ENCODE data around the gene IP6K1. TPM values are rescaled to one million over a fixed set of nuclear protein-coding genes. Genes with fewer than 3 reads are reported as not detected.

Gene IP6K1
- total RNA-seq, 2 experiments from 2014 or later = 27.4 to 30.9 TPM

DNA sequence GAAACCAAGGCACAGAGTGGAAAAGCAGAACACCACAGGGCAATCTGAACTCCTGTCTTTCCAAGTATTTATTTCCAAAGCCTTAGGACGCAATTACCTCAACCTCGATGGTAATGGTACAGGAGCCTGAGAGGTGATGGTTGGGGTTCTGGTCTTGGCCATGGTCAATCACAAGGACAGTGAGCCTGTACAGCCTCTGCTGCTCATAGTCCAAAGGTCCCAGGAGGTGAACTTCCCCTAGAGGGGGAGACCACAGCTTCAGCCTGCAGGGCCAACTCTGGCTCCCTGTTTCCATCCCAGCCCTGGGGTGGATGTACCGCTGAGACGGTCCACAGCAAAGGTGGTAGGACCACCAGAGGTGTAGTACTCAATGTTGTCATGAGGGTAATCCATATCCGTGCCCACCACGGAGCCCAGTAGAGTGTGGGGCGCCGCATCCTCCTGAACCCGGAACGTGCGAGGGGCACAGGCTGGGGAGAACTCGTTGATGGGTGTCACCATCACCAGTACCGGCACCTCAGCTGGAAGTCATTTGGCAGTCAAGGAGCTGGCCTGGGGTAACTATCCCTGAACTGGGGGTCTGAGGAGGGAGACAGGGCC lies 7.2 kb upstream of the IP6K1 start:
- ChIA-PET POLR2A (no interaction called here), CTCF (ENCODE audit: unreplicated experiment) (no interaction called here)
- TF ChIP-seq, protein P1, sequence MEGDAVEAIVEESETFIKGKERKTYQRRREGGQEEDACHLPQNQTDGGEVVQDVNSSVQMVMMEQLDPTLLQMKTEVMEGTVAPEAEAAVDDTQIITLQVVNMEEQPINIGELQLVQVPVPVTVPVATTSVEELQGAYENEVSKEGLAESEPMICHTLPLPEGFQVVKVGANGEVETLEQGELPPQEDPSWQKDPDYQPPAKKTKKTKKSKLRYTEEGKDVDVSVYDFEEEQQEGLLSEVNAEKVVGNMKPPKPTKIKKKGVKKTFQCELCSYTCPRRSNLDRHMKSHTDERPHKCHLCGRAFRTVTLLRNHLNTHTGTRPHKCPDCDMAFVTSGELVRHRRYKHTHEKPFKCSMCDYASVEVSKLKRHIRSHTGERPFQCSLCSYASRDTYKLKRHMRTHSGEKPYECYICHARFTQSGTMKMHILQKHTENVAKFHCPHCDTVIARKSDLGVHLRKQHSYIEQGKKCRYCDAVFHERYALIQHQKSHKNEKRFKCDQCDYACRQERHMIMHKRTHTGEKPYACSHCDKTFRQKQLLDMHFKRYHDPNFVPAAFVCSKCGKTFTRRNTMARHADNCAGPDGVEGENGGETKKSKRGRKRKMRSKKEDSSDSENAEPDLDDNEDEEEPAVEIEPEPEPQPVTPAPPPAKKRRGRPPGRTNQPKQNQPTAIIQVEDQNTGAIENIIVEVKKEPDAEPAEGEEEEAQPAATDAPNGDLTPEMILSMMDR (conservative IDR thresholded peaks at IDR 0.05; ENCODE audit: low read length) = no peak
- no peak for TF ChIP-seq EZH2phosphoT487 (IDR thresholded peaks at IDR 0.05; ENCODE audit: borderline replicate concordance, low read depth, low read length)
- no peak for DNase-seq (ENCODE audit: low spot score)
- intact Hi-C loops (cut with micrococcal nuclease; ENCODE audit: unreplicated experiment) = no loop called here
- Histone ChIP-seq H3K79me2 (ENCODE audit: insufficient read depth, low read depth, low read length) (no peaks in the 10 kb centered on the region), H3K27ac (ENCODE audit: low read depth, low read length, poor library complexity, severe bottlenecking) (no peak overlapping the region), H4K20me1 (ENCODE audit: insufficient read depth, low read length) (no peaks in the 10 kb centered on the region), H3K4me3 (ENCODE audit: low read depth, low read length, poor library complexity, severe bottlenecking) (no peak overlapping the region), H3K9me2 (ENCODE audit: insufficient read depth, low read length) (no peaks in the 10 kb centered on the region), H3K4me2 (ENCODE audit: low read length) (no peak overlapping the region), H2AFZ (ENCODE audit: low read length) (no peak overlapping the region), H3K4me1 (ENCODE audit: insufficient read depth, low read length, poor library complexity, severe bottlenecking) (peaks cover 15% of the 10 kb centered on the region), H3K9me3 (ENCODE audit: low read length) (no peaks in the 10 kb centered on the region), H3K36me3 (ENCODE audit: insufficient read depth, low read length) (no peaks in the 10 kb centered on the region)
- BruUV-seq (replicated peaks) = no TSS peak

GRCh38 chr3:49792371-49793150 lies 6.2 kb upstream of the IP6K1 start:
- Histone ChIP-seq H3K4me1 (ENCODE audit: insufficient read depth, low read length, poor library complexity, severe bottlenecking) (peaks cover 16% of the 10 kb centered on the region), H3K9me3 (ENCODE audit: low read length) (no peaks in the 10 kb centered on the region), H3K9me2 (ENCODE audit: insufficient read depth, low read length) (no peaks in the 10 kb centered on the region), H3K27ac (ENCODE audit: low read depth, low read length, poor library complexity, severe bottlenecking) (no peak overlapping the region), H3K4me3 (ENCODE audit: low read depth, low read length, poor library complexity, severe bottlenecking) (no peak overlapping the region), H3K36me3 (ENCODE audit: insufficient read depth, low read length) (no peaks in the 10 kb centered on the region), H3K79me2 (ENCODE audit: insufficient read depth, low read depth, low read length) (no peaks in the 10 kb centered on the region), H3K4me2 (ENCODE audit: low read length) (no peak overlapping the region), H2AFZ (ENCODE audit: low read length) (no peak overlapping the region), H4K20me1 (ENCODE audit: insufficient read depth, low read length) (no peaks in the 10 kb centered on the region)
- POLR2A ChIA-PET = no interaction called here
- TF ChIP-seq, protein P1 (conservative IDR thresholded peaks at IDR 0.05; ENCODE audit: low read length) = no peak
- no peak for TF ChIP-seq EZH2phosphoT487 (IDR thresholded peaks at IDR 0.05; ENCODE audit: borderline replicate concordance, low read depth, low read length)
- no TSS peak for BruUV-seq (replicated peaks)
- DNase-seq (ENCODE audit: low spot score) = no peak
- intact Hi-C loops (cut with micrococcal nuclease; ENCODE audit: unreplicated experiment) = no loop called here
- CTCF ChIA-PET (ENCODE audit: unreplicated experiment) = no interaction called here

GRCh38 chr3:49791571-49791970 lies 5.2 kb upstream of the IP6K1 start:
- no peaks in the 10 kb centered on the region for H3K9me2 ChIP-seq (ENCODE audit: insufficient read depth, low read length)
- peaks cover 25% of the 10 kb centered on the region for H3K4me1 ChIP-seq (ENCODE audit: insufficient read depth, low read length, poor library complexity, severe bottlenecking)
- ChIA-PET POLR2A (no interaction called here), CTCF (ENCODE audit: unreplicated experiment) (no interaction called here)
- TF ChIP-seq, protein P1 (conservative IDR thresholded peaks at IDR 0.05; ENCODE audit: low read length) = no peak
- no peak for TF ChIP-seq EZH2phosphoT487 (IDR thresholded peaks at IDR 0.05; ENCODE audit: borderline replicate concordance, low read depth, low read length)
- intact Hi-C loops (cut with micrococcal nuclease; ENCODE audit: unreplicated experiment) = no loop called here
- no peaks in the 10 kb centered on the region for H3K79me2 ChIP-seq (ENCODE audit: insufficient read depth, low read depth, low read length)
- no peaks in the 10 kb centered on the region for H3K9me3 ChIP-seq (ENCODE audit: low read length)
- no peak for DNase-seq (ENCODE audit: low spot score)
- no peaks in the 10 kb centered on the region for H4K20me1 ChIP-seq (ENCODE audit: insufficient read depth, low read length)
- H3K27ac ChIP-seq (ENCODE audit: low read depth, low read length, poor library complexity, severe bottlenecking) = no peak overlapping the region
- no peak overlapping the region for H3K4me2 ChIP-seq (ENCODE audit: low read length)
- no peaks in the 10 kb centered on the region for H3K36me3 ChIP-seq (ENCODE audit: insufficient read depth, low read length)
- H2AFZ ChIP-seq (ENCODE audit: low read length) = no peak overlapping the region
- no TSS peak for BruUV-seq (replicated peaks)
- no peak overlapping the region for H3K4me3 ChIP-seq (ENCODE audit: low read depth, low read length, poor library complexity, severe bottlenecking)
